ENCODE data around the gene C2CD3. TPM values are rescaled to one million over a fixed set of nuclear protein-coding genes. Genes with fewer than 3 reads are reported as not detected.

C2CD3 gene
- polyA plus RNA-seq, 3 donors = 0.87 to 12.1 (median 2.9) TPM

DNA sequence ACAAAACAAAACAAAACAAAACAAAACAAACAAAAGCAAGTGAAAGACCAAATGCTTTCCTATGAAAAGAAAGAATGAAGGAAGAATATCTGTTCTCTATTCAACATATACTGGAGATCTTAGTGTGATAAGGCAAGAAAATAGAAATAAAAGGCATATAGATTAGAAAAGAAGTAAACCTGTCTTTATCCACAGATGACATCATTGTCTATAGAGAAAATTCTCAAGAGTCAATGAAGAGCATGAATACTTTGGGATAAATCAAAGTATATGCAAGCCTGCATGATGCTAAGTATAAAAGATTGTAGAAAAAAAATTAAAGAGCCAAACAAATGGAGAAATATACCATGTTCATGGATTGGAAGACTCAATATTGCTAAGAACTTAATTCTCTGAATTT lies 17.6 kb downstream of the C2CD3 start:
- Mint-ChIP-seq H3K9me3 (peaks cover 0 to 2% (median 0%) of the 10 kb centered on the region in 7 donors), H3K27ac (no peak overlapping the region), H3K4me1 (no peaks in the 10 kb centered on the region), H3K27me3 (ENCODE audit: low read depth in 3 of 3) (no peaks in the 10 kb centered on the region), H3K4me3 (no peak overlapping the region), H3K36me3 (peaks cover 27 to 50% of the 10 kb centered on the region in 2 donors)
- H3K4me2 ChIP-seq (replicated peaks; ENCODE audit: extremely low read depth, low read length, poor library complexity, severe bottlenecking) = no peak overlapping the region
- no peaks in the 10 kb centered on the region for H4K20me1 ChIP-seq (ENCODE audit: insufficient read depth, low read length)
- no peak overlapping the region for H3K4me3 ChIP-seq (replicated peaks in 1 of 3; ENCODE audit: low read depth in 2 of 3, low read length in 3 of 3)
- intact Hi-C loops (cut with micrococcal nuclease) = no loop called here
- H3K79me2 ChIP-seq (ENCODE audit: insufficient read depth, low read length) = no peaks in the 10 kb centered on the region
- H3K27me3 ChIP-seq (ENCODE audit: control insufficient read depth in 2 of 2, insufficient read depth in 2 of 2, low read length in 2 of 2) = no peaks in the 10 kb centered on the region
- TF ChIP-seq, protein P1, sequence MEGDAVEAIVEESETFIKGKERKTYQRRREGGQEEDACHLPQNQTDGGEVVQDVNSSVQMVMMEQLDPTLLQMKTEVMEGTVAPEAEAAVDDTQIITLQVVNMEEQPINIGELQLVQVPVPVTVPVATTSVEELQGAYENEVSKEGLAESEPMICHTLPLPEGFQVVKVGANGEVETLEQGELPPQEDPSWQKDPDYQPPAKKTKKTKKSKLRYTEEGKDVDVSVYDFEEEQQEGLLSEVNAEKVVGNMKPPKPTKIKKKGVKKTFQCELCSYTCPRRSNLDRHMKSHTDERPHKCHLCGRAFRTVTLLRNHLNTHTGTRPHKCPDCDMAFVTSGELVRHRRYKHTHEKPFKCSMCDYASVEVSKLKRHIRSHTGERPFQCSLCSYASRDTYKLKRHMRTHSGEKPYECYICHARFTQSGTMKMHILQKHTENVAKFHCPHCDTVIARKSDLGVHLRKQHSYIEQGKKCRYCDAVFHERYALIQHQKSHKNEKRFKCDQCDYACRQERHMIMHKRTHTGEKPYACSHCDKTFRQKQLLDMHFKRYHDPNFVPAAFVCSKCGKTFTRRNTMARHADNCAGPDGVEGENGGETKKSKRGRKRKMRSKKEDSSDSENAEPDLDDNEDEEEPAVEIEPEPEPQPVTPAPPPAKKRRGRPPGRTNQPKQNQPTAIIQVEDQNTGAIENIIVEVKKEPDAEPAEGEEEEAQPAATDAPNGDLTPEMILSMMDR (IDR thresholded peaks at IDR 0.05) = no peak
- no peaks in the 10 kb centered on the region for H3K9me3 ChIP-seq (replicated peaks in 1 of 2; ENCODE audit: control insufficient read depth in 1 of 2, insufficient read depth in 1 of 2, low read length in 2 of 2)
- no peak overlapping the region for H2AFZ ChIP-seq (ENCODE audit: insufficient read depth, low read depth, low read length, poor library complexity, severe bottlenecking)
- DNase-seq = no peak
- H3K9ac ChIP-seq (ENCODE audit: insufficient read depth, low read length, poor library complexity, severe bottlenecking) = no peak overlapping the region
- peaks cover 0 to 24% of the 10 kb centered on the region in 2 donors for H3K36me3 ChIP-seq (replicated peaks in 1 of 2; ENCODE audit: control insufficient read depth in 1 of 2, insufficient read depth in 2 of 2, low read length in 2 of 2)
- no peak overlapping the region for H3K27ac ChIP-seq (ENCODE audit: low read depth in 1 of 2, low read length in 2 of 2)
- no peaks in the 10 kb centered on the region for H3K4me1 ChIP-seq (ENCODE audit: control insufficient read depth in 1 of 2, insufficient read depth in 2 of 2, low read length in 2 of 2)

DNA sequence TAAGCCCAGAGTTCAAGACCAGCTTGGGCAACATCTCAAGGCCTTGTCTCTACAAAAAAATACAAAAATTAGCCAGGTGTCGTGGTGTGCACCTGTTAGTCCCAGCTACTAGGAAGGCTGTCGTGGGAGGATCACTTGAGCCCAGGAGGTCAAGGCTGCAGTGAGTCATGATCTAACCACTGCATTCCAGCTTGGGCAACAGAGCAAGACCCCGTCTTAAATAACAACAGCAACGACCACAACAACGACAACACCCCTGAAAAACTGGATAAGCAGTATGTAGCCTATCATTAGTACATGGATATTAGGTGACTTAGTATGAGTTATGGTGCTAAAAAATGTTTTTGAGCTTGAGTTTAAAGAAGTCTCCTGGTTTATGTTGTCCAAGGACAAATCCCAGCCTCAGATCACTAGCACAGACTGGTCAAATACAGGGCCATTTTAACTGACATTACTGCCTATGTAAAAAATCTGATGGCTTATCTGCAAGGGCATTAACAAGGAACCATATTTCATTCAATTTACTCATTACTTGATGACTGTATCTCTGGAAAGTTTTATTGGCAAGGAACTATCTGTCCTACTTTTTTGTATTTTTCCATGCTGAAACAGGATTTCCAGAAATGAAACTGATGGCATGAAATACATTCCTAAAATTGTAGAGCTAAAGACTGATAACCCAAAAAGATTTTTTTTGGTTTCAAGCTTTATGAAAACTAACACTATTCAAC lies 23.4 kb downstream of the C2CD3 start:
- Histone ChIP-seq H3K9me3 (replicated peaks in 1 of 2; ENCODE audit: control insufficient read depth in 1 of 2, insufficient read depth in 1 of 2, low read length in 2 of 2) (no peaks in the 10 kb centered on the region), H3K9ac (ENCODE audit: insufficient read depth, low read length, poor library complexity, severe bottlenecking) (no peak overlapping the region), H3K36me3 (replicated peaks in 1 of 2; ENCODE audit: control insufficient read depth in 1 of 2, insufficient read depth in 2 of 2, low read length in 2 of 2) (peaks cover 0 to 6% of the 10 kb centered on the region in 2 donors), H3K27ac (ENCODE audit: low read depth in 1 of 2, low read length in 2 of 2) (no peak overlapping the region), H2AFZ (ENCODE audit: insufficient read depth, low read depth, low read length, poor library complexity, severe bottlenecking) (no peak overlapping the region), H3K79me2 (ENCODE audit: insufficient read depth, low read length) (no peaks in the 10 kb centered on the region), H4K20me1 (ENCODE audit: insufficient read depth, low read length) (no peaks in the 10 kb centered on the region), H3K4me2 (replicated peaks; ENCODE audit: extremely low read depth, low read length, poor library complexity, severe bottlenecking) (no peak overlapping the region), H3K4me3 (replicated peaks in 1 of 3; ENCODE audit: low read depth in 2 of 3, low read length in 3 of 3) (no peak overlapping the region), H3K4me1 (ENCODE audit: control insufficient read depth in 1 of 2, insufficient read depth in 2 of 2, low read length in 2 of 2) (no peaks in the 10 kb centered on the region), H3K27me3 (ENCODE audit: control insufficient read depth in 2 of 2, insufficient read depth in 2 of 2, low read length in 2 of 2) (no peaks in the 10 kb centered on the region)
- peaks cover 25 to 26% of the 10 kb centered on the region in 2 donors for H3K36me3 Mint-ChIP-seq
- H3K4me3 Mint-ChIP-seq = no peak overlapping the region
- peaks cover 0 to 4% (median 0%) of the 10 kb centered on the region in 7 donors for H3K9me3 Mint-ChIP-seq
- H3K27me3 Mint-ChIP-seq (ENCODE audit: low read depth in 3 of 3) = no peaks in the 10 kb centered on the region
- intact Hi-C loops (cut with micrococcal nuclease) = no loop called here
- no peaks in the 10 kb centered on the region for H3K4me1 Mint-ChIP-seq
- H3K27ac Mint-ChIP-seq = peak overlapping the region in 1 of 7 donors; percentile 37
- 100% methylated on average over 3 of the region's 5 CpGs for WGBS (ENCODE audit: insufficient coverage)
- TF ChIP-seq, protein P1 (IDR thresholded peaks at IDR 0.05) = no peak
- DNase-seq = no peak

All from CD14-positive monocyte (primary cell).